Measurements from ENCODE around the gene LTBP1.

Gene LTBP1

GRCh38 chr2:33272001-33272400 is 325.2 kb downstream of the LTBP1 start:
- no peak for DNase-seq (ENCODE audit: low spot score)

- no peak for DNase-seq (ENCODE audit: low spot score)
Observed at GRCh38 chr2:33273479-33273878, 326.7 kb downstream of the LTBP1 start.

- no peak for DNase-seq (ENCODE audit: low spot score)
Observed at GRCh38 chr2:33274524-33274923, 327.8 kb downstream of the LTBP1 start.

GRCh38 chr2:33275689-33276444 is 329.1 kb downstream of the LTBP1 start:
- peak; percentile 80 for DNase-seq (ENCODE audit: low spot score)

- DNase-seq (ENCODE audit: low spot score), result no peak
Observed at GRCh38 chr2:33277002-33277426, 330.3 kb downstream of the LTBP1 start.

GRCh38 chr2:33278245-33278943 is 331.6 kb downstream of the LTBP1 start:
- no peak for DNase-seq (ENCODE audit: low spot score)

GRCh38 chr2:33284287-33284686 is 337.5 kb downstream of the LTBP1 start:
- no peak for DNase-seq (ENCODE audit: low spot score)

GRCh38 chr2:33287507-33288005 is 340.8 kb downstream of the LTBP1 start:
- no peak for DNase-seq (ENCODE audit: low spot score)

GRCh38 chr2:33288011-33288410 is 341.3 kb downstream of the LTBP1 start:
- DNase-seq (ENCODE audit: low spot score), result no peak

GRCh38 chr2:33289961-33290360 is 343.2 kb downstream of the LTBP1 start:
- DNase-seq (ENCODE audit: low spot score), result no peak

GRCh38 chr2:33291278-33292013 is 344.7 kb downstream of the LTBP1 start:
- DNase-seq (ENCODE audit: low spot score), result peak; percentile 5

- DNase-seq (ENCODE audit: low spot score), result no peak
Observed at GRCh38 chr2:33292063-33292462, 345.3 kb downstream of the LTBP1 start.

GRCh38 chr2:33292981-33293595 is 346.3 kb downstream of the LTBP1 start:
- DNase-seq (ENCODE audit: low spot score), result no peak

- DNase-seq (ENCODE audit: low spot score), result no peak
Observed at GRCh38 chr2:33298233-33298632, 351.5 kb downstream of the LTBP1 start.

- DNase-seq (ENCODE audit: low spot score), result no peak
Observed at GRCh38 chr2:33301355-33301754, 354.6 kb downstream of the LTBP1 start.

GRCh38 chr2:33302348-33302747 is 355.6 kb downstream of the LTBP1 start:
- no peak for DNase-seq (ENCODE audit: low spot score)

GRCh38 chr2:33304032-33304864 is 357.5 kb downstream of the LTBP1 start:
- DNase-seq (ENCODE audit: low spot score), result peak; percentile 6

- peak; percentile 71 for DNase-seq (ENCODE audit: low spot score)
Observed at GRCh38 chr2:33307659-33308270, 361.0 kb downstream of the LTBP1 start.

- DNase-seq (ENCODE audit: low spot score), result no peak
Observed at GRCh38 chr2:33312355-33312754, 365.6 kb downstream of the LTBP1 start.

GRCh38 chr2:33313039-33313438 is 366.3 kb downstream of the LTBP1 start:
- no peak for DNase-seq (ENCODE audit: low spot score)

- DNase-seq (ENCODE audit: low spot score), result no peak
Observed at GRCh38 chr2:33314541-33314940, 367.8 kb downstream of the LTBP1 start.
